NCI-H128 (cell line): Measurements from ENCODE around the gene CNTN4.

Experiments used
- DNase-seq: peaks from one replicate; lab custom pipeline; 2025; ENCODE audit not compliant: unreplicated experiment; lab: John Stamatoyannopoulos, UW

CNTN4 gene

GRCh38 chr3:2377281-2377680 lies 278.6 kb downstream of the CNTN4 start:
- DNase-seq: no peak

- no peak for DNase-seq
Measured at GRCh38 chr3:2390926-2391532, 292.4 kb downstream of the CNTN4 start.

GRCh38 chr3:2391896-2392295 lies 293.2 kb downstream of the CNTN4 start:
- no peak for DNase-seq

- DNase-seq: no peak
Measured at GRCh38 chr3:2392981-2393380, 294.3 kb downstream of the CNTN4 start.

GRCh38 chr3:2415083-2415482 lies 316.4 kb downstream of the CNTN4 start:
- DNase-seq: no peak

DNA sequence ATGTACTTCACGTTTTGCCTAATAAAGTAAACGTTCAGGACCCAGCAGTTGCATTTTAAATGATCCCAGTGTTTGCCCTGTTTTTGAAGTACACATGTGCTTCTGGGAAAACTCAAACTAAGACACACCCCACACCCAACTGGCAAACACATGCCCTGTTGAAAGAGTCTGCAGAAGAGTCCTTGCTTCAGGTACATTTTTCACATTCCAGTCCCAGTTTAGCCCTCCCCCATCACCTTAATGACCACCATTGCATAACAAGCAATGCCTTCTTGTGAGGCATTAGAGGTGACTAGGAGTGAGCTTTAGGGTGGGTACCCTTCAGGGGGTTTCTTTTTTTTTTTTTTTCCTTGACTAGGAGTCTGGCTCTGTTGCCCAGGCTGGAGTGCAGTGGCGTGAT lies 322.3 kb downstream of the CNTN4 start:
- DNase-seq: no peak

DNA sequence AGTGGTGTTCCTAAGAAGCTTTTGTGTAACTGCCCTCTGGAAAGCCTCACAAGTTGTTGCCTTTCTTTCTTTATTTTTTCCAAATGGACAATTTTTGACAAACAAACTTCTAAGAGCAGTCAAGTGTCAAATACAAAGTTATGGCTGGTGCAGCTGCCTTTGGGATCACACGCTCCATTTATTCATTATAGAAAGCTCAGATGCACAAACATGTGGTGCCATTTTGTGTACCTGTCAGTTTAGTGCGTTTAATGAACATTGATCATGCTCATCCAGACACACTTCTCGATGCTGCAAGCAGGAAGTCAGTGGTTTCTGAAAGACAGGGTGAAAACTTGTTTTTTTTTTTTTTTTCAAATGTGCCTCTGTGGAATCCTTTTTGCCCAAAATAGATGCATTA lies 324.5 kb downstream of the CNTN4 start:
- DNase-seq: no peak

DNA sequence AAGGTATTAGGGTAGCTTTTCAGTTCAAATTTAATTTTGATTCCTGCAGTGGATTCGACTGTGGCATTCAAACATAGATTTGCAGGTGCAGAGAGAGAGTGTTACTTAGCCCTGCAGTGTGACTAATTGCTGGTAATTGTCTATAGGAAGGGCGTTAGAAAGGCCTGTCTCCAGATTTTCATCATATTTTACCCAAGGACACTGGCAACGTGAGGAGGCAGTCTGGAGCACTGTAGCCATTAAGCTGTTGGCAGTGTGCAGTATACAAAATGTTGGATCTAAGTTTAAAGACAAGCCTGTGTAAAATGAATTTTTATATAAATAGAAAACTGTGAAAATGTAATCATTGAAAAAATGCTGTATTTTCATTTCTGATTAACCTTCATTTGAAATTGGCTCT lies 342.9 kb downstream of the CNTN4 start:
- DNase-seq: no peak

DNA sequence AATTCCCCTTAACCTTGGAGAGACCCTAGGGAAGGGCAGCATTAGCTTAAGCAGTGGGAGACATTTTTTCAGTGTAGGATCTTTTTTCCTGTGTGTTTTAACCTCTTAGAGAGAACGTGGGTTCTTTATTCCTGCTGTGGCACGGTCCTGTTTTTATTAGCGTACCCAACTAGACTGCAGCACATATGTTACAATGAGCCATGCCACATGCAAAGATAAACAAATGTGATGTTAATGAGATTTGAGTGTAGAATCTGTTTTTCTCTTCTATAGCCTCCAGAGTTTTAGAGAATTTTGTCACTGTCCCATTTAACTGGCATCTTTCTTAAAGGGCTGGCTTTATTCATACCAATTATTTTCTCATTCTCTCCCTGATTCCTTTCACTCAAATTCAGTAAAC lies 347.5 kb downstream of the CNTN4 start:
- DNase-seq: no peak

DNA sequence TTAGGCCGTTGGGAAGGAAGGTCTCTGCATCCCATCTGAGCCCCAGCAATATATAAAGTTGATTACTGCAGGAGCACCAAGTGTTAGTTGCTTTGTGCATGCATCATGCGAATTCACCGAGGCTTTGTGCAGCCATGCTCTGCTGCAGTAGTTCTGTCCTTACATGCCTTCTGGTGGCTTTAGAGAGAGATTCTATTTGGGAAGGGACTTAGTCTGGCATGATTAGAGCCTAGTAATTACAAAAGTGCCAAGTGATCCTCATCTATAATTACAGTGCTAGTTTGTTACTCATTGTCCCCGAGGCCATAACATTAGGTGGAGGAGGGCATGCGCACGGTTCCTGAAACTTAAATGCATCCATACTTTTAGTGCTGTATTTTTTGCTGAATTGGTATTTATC lies 353.6 kb downstream of the CNTN4 start:
- DNase-seq: no peak

DNA sequence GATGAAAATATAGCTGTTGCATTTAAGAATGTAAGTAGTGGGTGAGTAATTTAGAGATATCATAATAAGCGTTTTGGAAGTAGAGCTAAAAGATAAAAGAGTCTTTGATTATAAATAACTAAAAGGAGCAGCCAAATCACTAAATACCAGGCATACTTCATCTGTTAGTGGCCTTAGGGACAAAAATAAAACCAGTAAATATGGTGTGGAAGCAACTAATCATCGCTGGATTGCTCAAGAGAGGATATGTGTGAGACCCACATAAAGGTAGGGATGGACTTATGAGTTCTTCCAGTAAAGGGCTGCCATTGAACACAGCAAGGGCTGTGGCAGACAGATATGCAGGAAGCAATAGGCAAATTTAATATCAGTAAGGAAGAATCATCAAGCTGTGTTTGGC lies 356.2 kb downstream of the CNTN4 start:
- no peak for DNase-seq

DNA sequence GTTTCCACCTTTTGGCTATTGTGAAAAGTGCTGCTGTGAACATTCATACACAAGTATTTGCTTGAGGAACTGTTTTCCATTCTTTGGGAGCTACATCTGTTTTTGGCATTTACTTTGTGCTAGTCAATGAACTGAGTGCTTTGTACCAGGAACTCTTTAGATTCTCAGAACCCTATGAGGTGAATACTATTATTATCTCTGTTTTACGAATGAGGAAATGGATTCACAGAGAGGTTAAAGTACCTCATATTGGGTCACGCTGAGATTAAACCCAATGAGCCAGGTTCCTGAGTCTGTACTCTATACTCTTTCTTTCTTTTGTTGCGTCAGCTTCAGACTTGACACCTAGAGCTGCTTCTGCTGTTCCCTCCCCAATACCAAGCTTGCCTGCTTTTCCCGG lies 358.1 kb downstream of the CNTN4 start:
- DNase-seq: no peak

DNA sequence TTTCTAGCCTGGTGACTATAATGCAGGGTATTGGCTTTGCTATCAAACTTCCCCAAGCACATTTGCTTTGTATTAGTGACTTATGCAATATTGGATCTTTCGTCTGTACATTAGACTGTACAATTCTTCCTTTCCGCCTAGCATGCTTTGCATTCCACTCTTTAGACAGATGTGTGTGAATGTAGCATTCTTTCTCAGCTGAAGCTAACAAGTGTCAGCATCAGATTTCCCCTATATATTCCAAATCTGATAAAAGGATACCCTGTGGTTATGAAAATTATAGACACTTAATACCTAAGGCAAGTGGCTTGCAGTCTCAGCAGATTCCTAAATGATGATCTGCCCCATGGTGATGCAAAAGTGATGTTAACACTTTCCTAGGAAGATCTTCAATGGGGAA lies 360.1 kb downstream of the CNTN4 start:
- no peak for DNase-seq

GRCh38 chr3:2465842-2466241 lies 367.2 kb downstream of the CNTN4 start:
- DNase-seq: no peak

DNA sequence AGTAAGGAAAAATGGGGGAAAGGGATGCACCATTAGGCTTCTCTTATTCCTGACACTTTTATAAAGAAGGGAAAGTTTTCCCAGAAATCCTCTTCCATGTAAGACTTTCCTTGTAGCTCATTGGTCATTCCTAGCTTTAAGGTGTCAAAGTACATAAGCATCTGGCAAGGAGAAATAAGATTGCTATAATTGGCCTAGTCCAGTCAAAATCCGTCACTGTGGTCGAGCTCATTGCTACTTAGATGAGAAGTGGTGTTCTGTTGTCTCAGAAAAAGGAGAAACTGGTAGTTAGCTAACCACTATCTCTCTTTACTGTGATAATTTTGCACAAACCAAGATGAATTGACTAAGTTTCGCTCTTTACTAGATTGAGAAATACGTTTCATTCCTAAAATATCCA lies 370.1 kb downstream of the CNTN4 start:
- no peak for DNase-seq

DNA sequence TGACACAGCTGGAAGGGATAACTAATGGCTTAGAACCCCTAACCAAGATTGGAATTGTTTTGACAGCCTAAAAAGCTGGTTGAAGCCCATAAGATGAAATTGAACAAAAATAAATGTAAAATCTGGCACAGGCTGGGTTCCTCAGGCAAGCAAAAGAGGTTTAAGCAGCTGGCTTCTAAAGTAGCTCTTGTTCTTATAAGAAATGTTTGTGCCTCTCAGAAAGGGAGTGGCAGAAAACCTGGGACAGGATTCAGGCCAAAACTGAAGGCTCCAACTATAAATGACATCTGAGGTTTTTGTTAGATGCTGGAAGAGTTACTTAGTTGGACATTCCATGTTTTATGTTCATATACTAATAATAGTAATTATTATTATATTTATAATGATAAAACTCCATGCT lies 378.3 kb downstream of the CNTN4 start:
- no peak for DNase-seq

GRCh38 chr3:2477620-2478019 lies 379.0 kb downstream of the CNTN4 start:
- no peak for DNase-seq

DNA sequence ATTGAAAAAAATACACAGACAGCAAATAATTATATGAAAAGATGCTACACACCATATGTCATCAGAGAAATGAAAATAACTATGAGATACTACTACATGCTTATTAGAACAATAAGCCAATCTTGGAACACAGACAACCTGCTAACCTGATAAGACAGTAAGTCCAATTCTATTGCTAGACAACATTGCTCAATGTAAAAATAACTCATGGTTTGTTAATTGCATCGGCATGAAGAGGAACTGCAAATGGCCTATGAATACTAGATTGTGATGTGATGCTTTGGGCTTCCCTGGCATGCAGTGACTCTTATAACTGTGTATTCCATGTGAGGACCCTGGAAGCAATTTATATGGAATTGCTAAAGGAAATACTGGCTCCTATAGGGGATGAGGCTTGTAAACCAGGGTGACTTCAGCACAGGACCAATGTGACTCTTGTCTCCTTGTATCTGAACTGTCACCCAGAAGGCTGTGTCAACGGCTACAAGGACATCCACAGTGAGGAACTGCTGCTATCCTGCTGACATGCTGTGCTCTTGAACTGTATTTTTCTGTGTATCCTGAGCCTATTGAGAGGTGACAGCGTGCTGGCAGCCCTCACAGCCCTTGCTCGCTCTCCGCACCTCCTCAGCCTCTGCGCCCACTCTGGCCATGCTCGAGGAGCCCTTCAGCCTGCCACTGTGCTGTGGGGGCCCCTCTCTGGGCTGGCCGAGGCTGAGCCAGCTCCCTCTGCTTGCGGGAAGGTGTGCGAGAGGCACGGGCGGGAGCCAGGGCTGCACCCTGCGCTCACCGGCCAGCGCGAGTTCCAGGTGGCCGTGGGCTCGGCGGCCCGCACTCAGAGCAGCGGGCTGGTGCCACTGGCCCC lies 385.7 kb downstream of the CNTN4 start:
- DNase-seq: no peak

GRCh38 chr3:2485027-2485375 lies 386.3 kb downstream of the CNTN4 start:
- DNase-seq: no peak

- no peak for DNase-seq
Measured at GRCh38 chr3:2495746-2496145, 397.1 kb downstream of the CNTN4 start.

- DNase-seq: no peak
Measured at GRCh38 chr3:2504912-2505311, 406.2 kb downstream of the CNTN4 start.

DNA sequence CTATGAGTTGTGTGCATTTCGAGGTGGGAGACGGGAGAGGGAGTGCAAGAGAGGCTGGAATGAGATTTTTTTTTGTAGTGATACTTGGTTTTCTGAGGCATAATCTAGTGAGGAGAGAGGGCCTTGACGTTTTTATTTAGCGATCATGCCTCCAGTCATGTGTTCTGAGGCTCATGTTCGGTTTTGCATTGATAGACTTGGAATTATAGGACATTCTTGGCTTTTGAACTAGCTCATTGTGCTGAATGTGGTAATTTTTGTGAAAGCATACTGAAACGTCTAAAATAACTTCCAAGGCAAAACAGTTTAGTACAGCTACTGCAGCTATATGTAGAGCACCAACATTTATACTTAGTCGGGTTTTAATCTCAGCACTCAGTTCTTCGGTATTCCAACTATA lies 408.1 kb downstream of the CNTN4 start:
- no peak for DNase-seq

GRCh38 chr3:2510591-2511145 lies 412.0 kb downstream of the CNTN4 start:
- no peak for DNase-seq
